Stimulated activated CD4-positive, alpha-beta T cell treated with anti-CD3 and anti-CD28 coated beads, TNF-alpha, amount 100 ng/mL, for 4 hours (primary cell): ENCODE results near the gene VPS18.
"Not testable (repeated sequence)": the region's sequence is repeated elsewhere in the genome, so short reads cannot be mapped to it uniquely, and the experiment has no call there.

Experiments
- DNase-seq, 3 experiments: peaks; one replicate each; pipeline ENCODE4 v3.0.0-alpha.2; 2020; ENCODE audit warnings: low read depth in 3 of 3

The VPS18 gene, protein sequence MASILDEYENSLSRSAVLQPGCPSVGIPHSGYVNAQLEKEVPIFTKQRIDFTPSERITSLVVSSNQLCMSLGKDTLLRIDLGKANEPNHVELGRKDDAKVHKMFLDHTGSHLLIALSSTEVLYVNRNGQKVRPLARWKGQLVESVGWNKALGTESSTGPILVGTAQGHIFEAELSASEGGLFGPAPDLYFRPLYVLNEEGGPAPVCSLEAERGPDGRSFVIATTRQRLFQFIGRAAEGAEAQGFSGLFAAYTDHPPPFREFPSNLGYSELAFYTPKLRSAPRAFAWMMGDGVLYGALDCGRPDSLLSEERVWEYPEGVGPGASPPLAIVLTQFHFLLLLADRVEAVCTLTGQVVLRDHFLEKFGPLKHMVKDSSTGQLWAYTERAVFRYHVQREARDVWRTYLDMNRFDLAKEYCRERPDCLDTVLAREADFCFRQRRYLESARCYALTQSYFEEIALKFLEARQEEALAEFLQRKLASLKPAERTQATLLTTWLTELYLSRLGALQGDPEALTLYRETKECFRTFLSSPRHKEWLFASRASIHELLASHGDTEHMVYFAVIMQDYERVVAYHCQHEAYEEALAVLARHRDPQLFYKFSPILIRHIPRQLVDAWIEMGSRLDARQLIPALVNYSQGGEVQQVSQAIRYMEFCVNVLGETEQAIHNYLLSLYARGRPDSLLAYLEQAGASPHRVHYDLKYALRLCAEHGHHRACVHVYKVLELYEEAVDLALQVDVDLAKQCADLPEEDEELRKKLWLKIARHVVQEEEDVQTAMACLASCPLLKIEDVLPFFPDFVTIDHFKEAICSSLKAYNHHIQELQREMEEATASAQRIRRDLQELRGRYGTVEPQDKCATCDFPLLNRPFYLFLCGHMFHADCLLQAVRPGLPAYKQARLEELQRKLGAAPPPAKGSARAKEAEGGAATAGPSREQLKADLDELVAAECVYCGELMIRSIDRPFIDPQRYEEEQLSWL

DNA sequence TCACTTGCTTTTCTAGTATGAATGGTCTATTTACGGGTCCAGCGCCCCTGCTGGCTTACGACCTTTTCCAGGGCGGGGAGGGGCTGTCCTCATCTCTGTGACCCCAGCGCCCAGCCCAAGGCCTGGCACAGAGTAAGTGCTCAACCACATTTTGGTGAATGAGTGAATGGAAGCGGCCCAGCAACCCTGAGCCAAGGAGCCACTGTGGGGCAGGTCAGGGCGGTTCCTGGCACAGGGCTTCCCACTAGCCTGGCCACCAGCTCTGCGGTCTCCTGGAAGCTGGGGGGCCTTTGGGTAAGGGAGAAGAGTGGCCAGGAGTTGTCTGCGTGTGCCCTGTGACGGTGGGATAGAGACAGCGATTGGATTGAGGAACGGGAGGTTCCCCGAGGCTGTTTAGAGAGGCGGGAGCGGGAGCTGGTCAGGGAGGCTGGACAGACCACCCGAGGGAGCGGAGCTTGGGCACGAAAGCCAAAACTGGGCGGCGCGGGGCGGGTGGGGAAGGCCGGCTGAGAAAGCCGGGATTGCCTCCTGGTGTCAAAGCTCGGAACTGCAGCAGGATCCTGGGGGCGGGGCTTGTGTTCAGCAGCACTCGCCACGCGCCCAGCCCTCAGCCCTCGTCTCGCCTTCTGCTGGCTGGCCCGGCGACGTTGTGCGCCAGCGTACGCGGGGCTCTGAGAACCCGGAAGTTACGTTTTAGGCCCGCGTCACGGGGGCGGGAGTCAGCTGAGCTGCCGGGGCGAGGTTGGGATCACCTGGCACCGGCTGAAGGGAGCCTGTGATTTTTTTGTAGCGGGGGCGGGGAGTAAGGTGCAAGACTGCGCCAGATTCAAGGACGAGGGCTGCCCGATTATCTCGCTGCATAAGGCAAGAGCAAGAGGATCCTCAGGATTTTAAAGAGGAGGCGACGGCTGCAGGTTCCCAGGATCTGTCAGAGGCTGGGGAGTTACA is at the start of gene VPS18:
Gene VPS18, plus strand, starts transcription at position 718 of the 948 bp plus-strand sequence. CDS start 319 bp downstream, outside the sequence.
- peak; percentile 97 to 99 (median 98) for DNase-seq

DNA sequence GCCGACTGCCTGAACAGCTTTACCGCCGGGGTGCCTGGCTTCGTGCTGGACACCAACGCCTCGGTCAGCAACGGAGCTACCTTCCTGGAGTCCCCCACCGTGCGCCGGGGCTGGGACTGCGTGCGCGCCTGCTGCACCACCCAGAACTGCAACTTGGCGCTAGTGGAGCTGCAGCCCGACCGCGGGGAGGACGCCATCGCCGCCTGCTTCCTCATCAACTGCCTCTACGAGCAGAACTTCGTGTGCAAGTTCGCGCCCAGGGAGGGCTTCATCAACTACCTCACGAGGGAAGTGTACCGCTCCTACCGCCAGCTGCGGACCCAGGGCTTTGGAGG is 49.6 kb upstream of the VPS18 start:
- peak in 1 of 3 experiments; percentile 31 for DNase-seq

DNA sequence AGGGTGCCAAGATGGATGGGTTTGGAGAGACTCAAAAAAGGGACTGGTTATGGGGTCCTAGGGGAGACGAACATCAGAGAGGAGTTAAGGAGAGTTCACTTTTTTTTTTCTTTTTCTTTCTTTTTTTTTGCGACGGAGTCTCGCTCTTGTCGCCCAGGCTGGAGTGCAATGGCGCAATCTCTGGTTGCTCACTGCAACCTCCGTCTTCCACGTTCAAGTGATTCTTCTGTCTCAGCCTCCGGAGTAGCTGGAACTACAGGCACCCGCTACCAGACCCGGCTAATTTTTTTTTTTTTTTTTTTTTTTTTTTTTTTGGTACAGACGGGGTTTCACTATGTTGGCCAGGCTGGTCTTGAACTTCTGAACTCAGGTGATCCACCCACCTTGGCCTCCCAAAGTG is 49.2 kb upstream of the VPS18 start:
- no peak for DNase-seq

DNA sequence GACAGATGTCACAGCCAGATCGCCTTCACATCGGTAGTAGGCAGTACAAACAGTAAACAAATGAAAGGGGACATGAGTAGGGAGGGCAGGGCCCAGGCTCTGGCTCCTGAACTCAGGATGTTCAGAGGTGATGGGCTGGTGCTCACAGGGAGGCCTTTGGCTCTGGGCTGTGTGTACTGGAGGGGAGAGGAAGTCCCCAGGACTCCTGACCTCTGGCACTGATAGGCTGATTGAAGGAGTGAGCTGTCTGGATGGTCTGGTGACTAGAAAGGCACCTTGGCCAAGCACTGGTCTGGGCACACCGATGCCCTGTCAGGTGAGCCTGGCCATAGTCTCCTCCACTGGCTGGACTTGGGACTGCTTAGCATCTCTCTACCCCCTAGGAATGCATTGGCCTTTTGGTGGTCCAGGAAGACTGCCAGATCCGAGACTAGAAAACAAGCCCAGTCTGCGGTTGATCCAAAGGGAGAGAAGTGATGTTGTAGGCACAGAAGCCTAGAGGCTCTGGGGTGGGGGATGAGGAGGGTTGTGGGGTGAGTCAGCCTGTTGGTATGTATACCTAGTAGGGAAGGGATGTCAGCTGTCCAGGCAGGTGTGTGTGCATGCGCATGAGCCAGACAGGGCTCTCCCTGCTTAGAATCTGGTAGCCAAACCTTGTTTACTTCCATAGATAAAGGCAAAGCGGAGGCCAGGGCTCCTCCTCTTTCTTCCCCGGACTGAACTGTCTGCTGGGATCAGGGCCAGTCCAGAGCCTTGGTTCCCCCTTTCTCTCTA is 48.6 kb upstream of the VPS18 start:
- DNase-seq, result no peak

DNA sequence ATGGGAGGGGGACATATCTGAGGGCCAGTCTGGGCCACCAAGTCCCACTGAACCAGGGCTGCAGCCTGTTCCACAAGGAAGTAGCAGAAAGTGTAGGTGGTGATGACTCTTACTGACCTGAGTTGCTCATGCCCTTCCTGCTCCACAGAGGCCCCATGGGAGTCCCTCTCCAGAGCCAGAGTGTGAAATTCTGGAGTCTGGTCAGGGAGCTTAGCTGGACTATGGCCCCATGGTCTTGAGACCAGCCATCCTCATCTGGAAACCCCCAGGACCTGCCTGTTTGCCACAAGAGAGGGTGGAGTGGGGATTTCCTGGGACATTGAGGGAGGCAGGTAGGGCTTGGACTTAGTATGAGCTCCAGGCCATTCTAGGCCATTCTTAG is 47.4 kb upstream of the VPS18 start:
- DNase-seq, result no peak

DNA sequence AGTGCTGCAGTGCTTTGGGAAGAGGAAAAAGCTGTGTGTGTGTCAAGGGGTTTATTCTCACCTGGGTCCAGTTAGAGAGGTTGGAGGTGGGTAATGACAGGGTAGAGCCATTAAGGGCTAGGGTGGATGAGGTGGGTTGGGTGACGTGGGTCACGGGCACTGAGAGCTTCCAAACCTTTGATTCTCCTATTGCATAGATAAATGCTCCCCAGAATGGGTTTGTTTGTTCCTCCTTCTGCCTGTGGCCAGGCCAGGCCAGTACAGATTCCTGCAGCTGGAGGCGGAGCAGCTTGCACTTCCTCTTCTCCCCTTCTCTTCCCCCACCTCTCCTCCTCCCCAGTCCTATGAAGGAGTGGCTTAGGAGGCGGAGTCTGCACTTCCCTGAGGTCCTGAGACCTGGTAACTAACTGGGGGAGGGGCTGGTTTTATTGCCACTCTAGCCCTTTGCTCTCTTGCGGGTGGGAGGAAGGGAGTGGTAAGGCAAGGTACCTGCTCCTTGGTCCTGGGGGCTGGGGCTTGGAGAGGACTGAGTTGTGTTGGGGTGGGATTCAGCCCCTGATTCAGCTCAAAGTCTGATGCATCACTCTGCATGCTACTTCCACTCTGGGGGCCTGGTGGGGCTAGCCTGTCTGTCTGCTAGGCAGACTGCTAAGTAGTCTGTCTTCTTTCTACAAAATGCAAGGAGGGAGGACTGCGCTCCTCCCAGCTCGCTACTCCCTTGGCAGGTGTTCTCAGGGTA is 46.9 kb upstream of the VPS18 start:
- DNase-seq, result no peak

DNA sequence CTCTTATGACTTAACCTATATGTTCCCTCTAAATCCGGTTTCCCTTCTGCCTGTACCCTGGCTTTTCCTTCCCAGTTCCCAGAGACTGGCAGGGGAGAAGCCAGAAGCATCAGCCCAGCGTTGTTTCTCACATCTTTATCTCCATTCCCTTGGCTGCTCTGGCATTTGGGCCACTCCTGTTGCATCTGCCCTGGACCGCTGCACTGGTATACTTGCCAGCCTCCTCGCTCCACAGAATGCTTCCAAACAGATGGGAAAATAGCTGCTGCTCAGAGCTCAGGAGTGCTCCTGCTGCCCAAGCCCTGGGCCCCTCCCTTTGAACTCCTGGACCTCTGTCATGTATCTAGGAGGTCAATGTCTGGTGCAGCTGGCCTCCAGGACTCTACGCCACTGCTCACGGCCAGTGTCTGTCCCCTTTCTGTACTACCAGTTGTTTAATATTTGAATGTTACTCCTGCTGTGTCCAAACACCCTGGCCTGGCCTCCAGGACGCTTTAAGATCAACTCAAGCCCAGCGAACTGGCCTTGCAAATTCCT is 43.6 kb upstream of the VPS18 start:
- DNase-seq, result no peak

DNA sequence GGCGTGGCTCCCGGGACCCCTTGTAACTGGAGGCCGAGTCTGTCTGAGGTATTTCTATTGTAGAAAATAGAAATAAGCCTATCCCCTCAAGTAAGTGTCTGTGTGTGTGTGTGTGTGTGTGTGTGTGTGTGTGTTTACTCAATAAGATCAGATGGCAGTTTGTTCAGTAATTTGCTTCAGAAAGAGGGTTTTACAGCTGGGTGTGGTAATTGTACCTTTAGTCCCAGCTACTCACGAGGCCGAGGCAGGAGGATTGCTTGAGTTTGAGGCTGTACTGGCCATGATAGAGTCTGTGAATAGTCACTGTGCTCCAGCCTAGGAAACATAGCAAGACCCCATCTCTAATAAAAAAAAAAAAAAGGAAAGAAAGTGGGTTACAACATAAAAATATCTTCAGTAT is 41.7 kb upstream of the VPS18 start:
- no peak for DNase-seq

DNA sequence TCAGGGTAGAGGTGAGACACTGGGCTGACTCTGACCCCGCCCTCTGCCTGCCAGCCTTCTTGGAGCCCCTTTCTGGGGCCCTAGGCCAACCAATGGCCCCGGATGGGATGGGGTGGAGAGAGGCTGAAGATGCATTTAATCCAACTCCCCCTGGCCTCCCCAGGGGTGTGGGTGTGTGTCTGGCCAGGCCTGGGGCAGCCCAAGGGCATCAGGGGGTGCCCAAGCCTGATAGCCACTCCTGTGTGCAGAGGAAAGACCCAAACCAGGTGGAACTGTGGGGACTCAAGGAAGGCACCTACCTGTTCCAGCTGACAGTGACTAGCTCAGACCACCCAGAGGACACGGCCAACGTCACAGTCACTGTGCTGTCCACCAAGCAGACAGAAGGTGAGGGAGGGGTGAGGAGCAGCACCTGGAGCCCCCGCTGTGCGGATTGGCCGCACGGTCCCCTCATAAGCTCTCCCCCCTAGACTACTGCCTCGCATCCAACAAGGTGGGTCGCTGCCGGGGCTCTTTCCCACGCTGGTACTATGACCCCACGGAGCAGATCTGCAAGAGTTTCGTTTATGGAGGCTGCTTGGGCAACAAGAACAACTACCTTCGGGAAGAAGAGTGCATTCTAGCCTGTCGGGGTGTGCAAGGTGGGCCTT is 40.9 kb upstream of the VPS18 start:
- no peak for DNase-seq

DNA sequence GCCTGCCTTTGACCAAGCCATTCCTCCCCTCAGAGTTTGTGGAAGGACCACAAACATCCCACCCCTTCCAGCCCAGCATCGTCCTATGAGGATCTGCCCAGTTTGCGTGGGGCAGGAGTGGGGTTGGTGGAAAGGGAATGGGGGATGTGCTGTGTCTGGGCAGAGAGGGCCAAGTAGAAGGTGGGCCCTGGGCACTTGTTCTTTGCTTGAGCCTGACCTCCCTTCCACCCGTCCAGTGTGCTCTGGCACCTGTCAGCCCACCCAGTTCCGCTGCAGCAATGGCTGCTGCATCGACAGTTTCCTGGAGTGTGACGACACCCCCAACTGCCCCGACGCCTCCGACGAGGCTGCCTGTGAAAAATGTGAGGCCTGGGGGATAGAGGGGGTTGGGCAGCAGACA is 40.1 kb upstream of the VPS18 start:
- no peak for DNase-seq

DNA sequence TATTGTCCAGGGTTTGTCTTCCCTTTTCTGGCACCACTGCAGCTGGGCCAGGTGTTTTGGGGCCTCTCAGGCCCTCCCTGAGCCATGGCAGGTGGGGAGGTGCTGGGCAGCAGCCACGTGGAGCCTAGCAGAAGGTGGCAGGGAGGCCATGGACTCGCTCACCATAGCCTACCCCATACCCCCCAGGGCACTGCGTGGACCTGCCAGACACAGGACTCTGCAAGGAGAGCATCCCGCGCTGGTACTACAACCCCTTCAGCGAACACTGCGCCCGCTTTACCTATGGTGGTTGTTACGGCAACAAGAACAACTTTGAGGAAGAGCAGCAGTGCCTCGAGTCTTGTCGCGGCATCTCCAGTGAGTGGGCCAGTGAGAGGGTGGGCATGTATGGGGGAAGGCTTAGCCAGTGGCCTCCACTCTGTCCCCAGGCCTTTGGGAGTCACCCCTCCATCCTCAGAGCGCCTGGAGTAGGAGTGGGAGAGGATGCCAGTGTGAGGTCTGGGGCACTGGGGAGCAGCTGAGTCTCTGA is 38.5 kb upstream of the VPS18 start:
- no peak for DNase-seq

DNA sequence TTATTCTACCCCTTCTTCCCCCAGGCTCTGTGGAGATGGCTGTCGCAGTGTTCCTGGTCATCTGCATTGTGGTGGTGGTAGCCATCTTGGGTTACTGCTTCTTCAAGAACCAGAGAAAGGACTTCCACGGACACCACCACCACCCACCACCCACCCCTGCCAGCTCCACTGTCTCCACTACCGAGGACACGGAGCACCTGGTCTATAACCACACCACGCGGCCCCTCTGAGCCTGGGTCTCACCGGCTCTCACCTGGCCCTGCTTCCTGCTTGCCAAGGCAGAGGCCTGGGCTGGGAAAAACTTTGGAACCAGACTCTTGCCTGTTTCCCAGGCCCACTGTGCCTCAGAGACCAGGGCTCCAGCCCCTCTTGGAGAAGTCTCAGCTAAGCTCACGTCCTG is 37.5 kb upstream of the VPS18 start:
- DNase-seq, result no peak

DNA sequence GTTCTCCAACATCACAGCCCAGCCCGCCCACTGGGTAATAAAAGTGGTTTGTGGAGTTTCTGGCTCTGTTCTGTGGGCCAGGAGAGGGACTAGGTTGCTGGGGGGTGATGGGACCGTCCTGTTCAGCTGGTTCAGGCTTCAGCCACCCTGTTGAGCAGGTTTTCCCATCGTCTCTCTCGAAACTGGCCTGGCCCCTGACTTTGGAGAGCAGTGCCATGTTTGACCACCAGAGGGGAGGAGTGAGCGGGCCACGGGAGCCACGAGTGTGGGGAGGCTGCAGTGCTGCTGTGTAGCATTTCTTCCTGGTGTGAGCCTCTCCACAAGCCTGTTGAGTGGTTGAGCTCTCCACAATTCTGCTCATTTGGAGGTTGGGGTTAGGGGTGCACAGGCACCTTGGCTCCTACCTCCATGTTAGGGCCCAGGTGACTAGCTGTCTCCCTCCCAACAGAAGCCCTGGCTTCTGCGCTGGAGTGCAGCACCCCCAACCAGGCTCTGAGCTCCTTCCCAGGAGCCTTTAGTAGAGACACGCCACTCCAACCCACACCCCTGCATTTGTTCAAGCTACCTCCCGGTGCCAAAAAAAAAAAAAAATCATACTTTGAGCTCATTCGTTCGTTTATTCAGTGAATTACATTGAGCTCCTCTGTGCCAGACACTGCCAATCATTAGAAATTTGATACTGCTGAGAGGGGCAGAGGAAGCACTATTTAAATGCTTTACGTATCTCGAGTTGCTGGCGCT is 36.5 kb upstream of the VPS18 start:
- peak; percentile 67 to 72 (median 72) for DNase-seq

DNA sequence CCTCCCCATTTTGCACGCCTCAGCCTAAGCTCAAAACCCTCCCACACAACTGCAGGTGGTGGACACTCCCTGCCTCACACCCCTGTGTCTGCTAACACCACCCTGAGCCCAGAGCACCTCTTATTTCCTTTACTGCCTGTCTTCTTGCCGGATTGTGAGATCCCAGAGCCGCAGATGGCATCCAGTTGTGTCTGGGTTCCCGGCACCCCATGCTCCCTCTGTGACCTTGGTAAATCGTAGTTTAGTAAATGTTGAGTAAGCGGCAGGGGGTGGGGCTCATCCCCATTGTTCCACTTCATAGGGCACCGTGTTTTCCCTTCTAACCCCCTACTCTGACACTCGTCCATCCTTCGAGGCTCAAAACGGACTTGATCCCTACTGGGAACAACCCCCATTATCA is 35.5 kb upstream of the VPS18 start:
- no peak for DNase-seq

DNA sequence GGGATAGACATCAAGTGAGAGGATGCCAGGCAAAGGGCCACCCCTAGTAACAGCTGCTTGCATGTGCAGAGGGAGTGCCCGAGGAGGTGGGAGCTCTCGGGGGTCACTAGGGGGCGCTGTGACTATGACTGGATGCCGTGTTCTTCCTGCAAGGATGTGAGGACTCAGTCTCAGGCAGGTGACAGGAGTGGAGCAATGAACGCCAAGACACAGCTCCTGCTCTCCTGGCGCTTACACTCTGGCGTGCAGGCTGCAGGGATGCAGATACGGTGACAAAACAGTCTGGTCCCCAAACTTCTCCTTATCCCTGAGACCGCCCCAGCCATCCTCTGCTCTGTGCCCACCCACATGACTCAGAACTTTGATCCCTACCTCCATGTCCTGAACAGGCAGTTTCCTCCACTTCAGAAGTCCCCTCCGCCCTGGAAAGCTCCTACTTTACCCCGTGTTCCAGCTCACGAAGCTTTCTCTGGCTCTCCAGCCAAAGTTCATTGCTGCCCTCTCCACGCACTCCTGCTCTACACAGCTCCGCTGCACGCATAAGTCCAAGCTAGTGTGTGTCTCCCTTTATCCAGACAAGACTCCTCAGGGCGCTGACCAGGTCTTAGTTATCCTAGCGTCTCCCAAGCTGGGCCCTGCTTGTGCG is 34.9 kb upstream of the VPS18 start:
- peak; percentile 59 to 76 (median 75) for DNase-seq

DNA sequence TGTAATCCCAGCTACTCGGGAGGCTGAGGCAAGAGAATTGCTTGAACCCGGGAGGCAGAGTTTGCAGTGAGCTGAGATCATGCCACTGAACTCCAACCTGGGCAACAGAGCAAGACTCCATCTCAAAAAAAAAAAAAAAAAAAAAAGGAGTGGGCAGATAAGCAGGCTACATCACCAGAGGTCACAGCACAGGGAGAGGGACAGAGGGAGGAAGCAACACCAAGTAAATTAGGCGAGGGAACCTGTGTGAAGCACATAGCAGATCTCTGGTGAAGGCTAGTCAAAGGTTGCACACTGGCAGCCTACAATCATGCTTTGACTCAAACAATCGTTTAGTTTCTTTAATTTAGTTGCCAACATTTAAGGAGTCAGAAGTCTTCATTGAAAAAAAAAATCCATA is 33.1 kb upstream of the VPS18 start:
- DNase-seq, result not testable (repeated sequence)

DNA sequence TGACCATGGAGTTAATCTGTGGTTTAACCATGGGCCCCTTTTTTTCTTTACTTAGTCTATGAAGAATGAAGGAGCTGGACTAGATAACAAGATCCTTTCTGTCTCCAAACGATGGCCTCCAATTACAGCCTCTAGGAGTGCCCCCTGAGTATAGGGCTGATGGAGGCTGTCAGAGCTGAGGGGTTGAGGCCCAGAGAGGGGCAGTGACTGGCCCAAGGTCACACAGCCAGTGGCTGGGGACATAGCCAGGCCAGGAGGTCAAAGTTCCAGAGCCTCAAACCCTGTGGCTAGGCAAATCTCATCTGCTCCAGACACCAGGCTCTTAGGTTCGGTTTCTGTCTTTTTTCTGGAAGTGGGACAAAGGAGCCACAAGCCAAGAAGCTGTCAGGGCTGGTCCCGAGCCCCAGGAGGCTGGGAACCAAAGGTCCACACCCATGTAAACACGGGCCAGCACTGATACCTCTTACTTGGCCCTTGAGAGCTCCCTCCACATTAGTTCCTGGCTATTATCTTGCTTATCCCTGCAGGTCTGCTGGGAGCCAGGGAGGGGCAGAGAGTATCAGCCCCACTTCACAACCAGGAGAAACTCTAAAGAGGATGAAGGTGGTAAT is 30.5 kb upstream of the VPS18 start:
- no peak for DNase-seq
